HAP-1 (cell line): ENCODE measurements around the gene ST6GAL1.
A peak's percentile ranks its signal among the peaks of the same experiment; 100 is the strongest.
"Not testable (repeated sequence)": the region's sequence is repeated elsewhere in the genome, so short reads cannot be mapped to it uniquely, and the experiment has no call there.

Experiments used
- DNase-seq, 2 experiments: peaks; one replicate each; pipeline ENCODE4 v3.0.0-alpha.2; 2016 to 2020; ENCODE audit warnings: low spot score in 2 of 2
- H3K27me3 ChIP-seq: fragments of 250-450 bp; sonication (Bioruptor Pico); 2 replicates; pipeline ENCODE4 v1.5.1; 2020; ENCODE audit warnings: low read depth, mild to moderate bottlenecking, moderate library complexity
- H3K36me3 ChIP-seq: fragments of 250-450 bp; sonication (Bioruptor Pico); replicated peaks from 2 replicates; pipeline ENCODE4 v1.5.1; 2020; ENCODE audit warnings: mild to moderate bottlenecking
- H3K4me1 ChIP-seq: fragments of 250-450 bp; sonication (Bioruptor Pico); 2 replicates; pipeline ENCODE4 v1.5.1; 2020; ENCODE audit warnings: mild to moderate bottlenecking
- H3K4me3 ChIP-seq: fragments of 250-450 bp; sonication (Bioruptor Pico); 2 replicates; pipeline ENCODE4 v1.5.1; 2020; ENCODE audit warnings: mild to moderate bottlenecking, moderate library complexity
- H3K9me3 ChIP-seq: fragments of 250-450 bp; sonication (Bioruptor Pico); 2 replicates; pipeline ENCODE4 v1.5.1; 2020; ENCODE audit warnings: mild to moderate bottlenecking, moderate library complexity
- in situ Hi-C: fragments of 300-500 bp; cut with MboI; formaldehyde crosslinking; loops from 3 replicates; pipeline ENCODE4 v1.14.3; 2020; ENCODE audit warnings: low sequenced_read_pairs, inconsistent platforms, mixed read lengths

Gene ST6GAL1

DNA sequence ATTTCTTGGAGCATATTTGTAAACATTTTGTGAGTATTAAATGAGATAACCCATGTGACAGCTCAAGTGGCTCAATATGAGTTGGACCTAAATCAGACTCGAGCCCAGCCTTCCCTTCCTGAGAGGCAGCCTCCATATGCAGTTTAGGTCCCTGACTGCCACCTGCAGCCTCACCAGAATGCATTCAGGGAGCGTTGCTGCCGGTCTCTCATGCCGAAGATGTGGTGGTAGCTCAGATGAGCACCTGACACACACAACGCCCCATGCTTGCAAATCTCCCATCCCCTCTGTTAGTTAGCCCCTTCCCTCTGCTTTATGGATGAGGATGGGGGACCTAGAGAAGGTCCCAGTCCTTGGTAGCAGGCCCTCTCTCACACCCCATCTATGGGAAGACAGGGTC lies 9.2 kb downstream of the ST6GAL1 start:
- DNase-seq = no peak
- in situ Hi-C loops = loop anchor here (10.0 kb wide), 1 partner anchor 55 kb away; no protein-coding TSS in a partner anchor
- Histone ChIP-seq H3K27me3 (no peaks in the 10 kb centered on the region), H3K36me3 (peaks cover 38% of the 10 kb centered on the region), H3K4me1 (peaks cover 25% of the 10 kb centered on the region), H3K4me3 (no peak overlapping the region), H3K9me3 (no peaks in the 10 kb centered on the region)

DNA sequence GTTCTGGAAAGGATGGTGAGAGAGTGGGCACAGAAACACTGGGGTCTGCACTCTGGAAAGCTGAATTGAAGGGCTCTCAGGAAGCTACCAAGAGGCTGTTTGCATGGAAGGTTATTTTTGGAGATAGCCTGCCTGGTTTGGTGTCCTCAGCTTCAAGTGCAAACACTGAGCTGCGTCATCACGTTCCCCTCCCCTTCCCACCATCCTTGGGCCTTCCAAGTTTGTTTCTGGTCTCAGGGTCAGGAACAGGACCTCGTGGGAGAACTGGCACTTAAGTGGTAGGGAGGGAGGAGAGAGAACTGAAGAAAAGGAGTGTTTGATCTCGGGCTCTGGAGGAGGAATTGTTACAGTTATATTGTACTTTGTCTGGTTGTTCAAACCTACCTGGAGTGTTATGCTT lies 10.6 kb downstream of the ST6GAL1 start:
- H3K9me3 ChIP-seq = no peaks in the 10 kb centered on the region
- H3K4me1 ChIP-seq = peaks cover 20% of the 10 kb centered on the region
- no peak overlapping the region for H3K4me3 ChIP-seq
- H3K36me3 ChIP-seq = peaks cover 36% of the 10 kb centered on the region
- DNase-seq = no peak
- in situ Hi-C loops = no loop called here
- H3K27me3 ChIP-seq = no peaks in the 10 kb centered on the region

DNA sequence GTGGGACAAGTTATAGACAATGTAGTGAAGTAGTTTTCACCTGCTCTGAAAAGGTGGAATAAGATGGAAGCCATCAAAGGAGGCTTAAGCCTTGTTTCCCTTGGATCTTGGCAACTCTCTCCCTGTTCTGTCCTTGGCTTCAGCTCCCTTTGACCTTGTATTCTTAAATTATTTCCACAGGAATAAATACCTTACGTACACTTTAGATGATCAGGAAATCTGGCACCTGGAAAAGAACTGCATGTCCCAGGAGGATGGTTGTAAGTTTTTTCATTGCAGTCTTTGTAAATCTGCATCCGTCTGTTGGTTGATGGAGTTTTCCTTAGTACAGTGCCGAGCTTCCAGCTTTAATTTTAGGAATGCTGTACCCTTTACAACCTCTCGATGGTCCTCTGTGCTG lies 11.8 kb downstream of the ST6GAL1 start:
- DNase-seq = no peak
- Histone ChIP-seq H3K9me3 (no peaks in the 10 kb centered on the region), H3K4me3 (no peak overlapping the region), H3K4me1 (peaks cover 16% of the 10 kb centered on the region), H3K36me3 (peaks cover 35% of the 10 kb centered on the region), H3K27me3 (no peaks in the 10 kb centered on the region)
- in situ Hi-C loops = no loop called here

DNA sequence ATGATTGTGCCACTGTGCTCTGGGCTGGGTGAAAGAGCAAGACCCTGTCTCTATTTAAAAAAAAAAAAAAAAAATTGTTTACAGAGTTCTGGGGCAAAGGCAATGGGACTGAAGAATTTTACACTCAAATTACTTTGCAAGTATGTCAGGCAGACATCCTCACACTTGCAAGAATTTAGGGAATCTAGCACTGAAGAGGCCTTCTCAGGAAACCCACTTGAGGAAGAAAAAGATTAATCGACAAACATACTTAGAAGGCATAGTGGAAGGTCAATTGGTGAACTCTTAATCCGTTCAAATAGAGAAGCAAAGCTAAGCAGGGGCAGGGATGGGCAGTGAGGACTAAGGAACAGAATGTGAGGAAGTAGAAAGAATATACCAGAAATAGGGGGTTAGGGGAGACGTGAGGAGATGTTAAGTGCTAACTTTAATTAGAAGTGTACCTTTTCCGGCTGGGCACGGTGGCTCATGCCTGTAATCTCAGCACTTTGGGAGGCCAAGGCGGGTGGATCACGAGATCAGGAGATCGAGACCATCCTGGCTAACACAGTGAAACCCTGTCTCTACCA lies 15.0 kb downstream of the ST6GAL1 start:
- H3K36me3 ChIP-seq = peaks cover 47% of the 10 kb centered on the region
- H3K9me3 ChIP-seq = no peaks in the 10 kb centered on the region
- no peak overlapping the region for H3K4me3 ChIP-seq
- H3K27me3 ChIP-seq = no peaks in the 10 kb centered on the region
- in situ Hi-C loops = no loop called here
- H3K4me1 ChIP-seq = no peaks in the 10 kb centered on the region
- no peak for DNase-seq

DNA sequence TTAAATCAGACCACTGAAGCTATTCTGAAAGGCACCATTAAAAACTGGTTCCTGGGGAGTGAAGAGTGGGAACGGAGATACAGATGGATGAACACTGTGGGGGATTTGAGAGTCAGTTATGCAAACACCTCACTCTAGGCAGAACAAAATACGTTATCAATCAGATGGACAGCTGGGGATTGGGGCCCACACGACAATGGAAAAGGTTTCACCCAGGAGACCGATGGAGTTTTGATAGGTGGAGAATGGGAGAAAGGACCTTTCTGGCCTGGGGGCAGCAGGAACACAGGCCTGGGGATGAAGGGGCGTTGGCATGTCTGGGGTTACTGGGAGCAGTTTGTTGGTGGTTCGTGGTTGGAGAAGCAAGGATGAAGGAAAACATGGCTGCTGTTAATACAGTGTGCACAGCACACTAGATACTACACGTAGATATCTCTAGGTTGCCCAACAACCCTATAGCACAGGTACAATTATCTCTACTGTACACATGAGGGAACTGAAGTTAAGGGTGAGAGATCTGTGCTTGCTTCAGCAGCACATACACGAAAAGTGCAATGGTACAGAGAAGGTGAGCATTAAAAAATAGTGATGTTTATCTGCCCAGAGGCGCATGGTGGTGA lies 16.5 kb downstream of the ST6GAL1 start:
- peaks cover 49% of the 10 kb centered on the region for H3K36me3 ChIP-seq
- no peaks in the 10 kb centered on the region for H3K27me3 ChIP-seq
- in situ Hi-C loops = no loop called here
- no peaks in the 10 kb centered on the region for H3K4me1 ChIP-seq
- H3K4me3 ChIP-seq = no peak overlapping the region
- no peak for DNase-seq
- H3K9me3 ChIP-seq = 0 out of 2 replicates have a peak, but pooled peaks cover 2% of the 10 kb centered on the region

DNA sequence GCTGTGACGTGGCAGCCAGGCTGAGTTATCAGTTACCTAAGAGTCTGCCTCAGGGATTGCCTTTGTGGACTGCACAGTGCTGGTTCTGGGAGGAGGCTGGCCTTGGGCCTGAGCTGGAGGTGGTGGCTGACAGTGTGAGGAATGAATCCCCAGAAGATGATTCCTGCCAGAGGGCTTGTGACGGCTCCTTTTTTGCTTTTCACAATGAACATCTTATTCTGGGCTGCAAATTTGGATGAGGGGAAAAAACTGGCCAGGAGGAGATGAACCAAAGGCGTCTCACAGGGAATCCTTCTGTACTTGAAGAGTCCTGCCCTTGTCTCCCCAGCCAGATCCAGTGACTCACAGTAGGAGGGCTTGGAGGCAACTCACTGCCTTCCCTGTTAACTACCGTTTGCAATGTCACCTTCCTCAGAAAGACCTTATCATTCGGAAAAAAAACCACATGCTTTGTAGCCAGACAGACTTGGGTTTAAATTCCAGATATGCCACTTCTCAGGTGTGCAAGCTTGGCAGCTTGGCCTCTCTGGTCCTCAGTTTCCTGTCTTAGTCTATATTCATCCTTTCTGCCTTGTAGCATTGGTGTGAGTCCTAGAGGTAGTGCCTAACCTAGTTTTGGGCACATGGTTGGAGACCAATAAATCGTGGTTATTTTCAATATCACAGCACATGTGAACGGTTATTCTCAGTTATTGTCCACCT lies 19.1 kb downstream of the ST6GAL1 start:
- Histone ChIP-seq H3K27me3 (no peaks in the 10 kb centered on the region), H3K4me3 (no peak overlapping the region), H3K36me3 (peaks cover 31% of the 10 kb centered on the region), H3K4me1 (peaks cover 6% of the 10 kb centered on the region), H3K9me3 (0 out of 2 replicates have a peak, but pooled peaks cover 2% of the 10 kb centered on the region)
- in situ Hi-C loops = no loop called here
- no peak for DNase-seq

DNA sequence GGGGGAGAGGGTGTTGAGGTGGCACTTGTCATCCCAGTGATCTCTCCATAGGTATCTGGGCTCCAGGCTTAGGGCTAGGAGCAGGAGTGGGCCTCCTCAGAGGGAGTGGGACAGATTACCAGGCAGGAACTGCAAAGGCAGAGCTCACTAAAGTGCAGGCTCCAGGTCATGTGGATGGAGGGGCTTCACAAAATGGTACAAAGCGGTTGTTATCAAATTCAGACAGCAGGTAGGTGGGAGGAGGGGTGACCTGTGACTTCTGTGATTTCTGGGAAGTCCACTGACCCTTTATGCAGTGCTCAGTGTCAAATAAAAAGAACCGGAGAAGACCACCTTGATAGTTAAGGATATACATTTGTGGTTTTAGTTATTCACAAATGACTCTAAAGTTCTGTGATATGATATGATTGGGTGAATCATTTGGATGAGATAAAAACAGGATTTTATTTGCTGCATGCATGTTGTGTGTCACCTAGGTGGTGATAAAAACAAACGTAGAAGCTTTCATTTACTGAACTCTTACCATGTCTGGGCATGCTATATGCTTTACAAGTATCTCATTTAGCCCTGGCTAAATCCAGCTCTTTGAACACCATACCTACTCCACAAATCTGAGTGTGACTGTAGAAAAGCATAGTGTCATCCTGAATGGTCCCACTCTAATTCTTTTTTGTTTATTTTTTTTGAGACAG lies 20.2 kb downstream of the ST6GAL1 start:
- peaks cover 22% of the 10 kb centered on the region for H3K36me3 ChIP-seq

DNA sequence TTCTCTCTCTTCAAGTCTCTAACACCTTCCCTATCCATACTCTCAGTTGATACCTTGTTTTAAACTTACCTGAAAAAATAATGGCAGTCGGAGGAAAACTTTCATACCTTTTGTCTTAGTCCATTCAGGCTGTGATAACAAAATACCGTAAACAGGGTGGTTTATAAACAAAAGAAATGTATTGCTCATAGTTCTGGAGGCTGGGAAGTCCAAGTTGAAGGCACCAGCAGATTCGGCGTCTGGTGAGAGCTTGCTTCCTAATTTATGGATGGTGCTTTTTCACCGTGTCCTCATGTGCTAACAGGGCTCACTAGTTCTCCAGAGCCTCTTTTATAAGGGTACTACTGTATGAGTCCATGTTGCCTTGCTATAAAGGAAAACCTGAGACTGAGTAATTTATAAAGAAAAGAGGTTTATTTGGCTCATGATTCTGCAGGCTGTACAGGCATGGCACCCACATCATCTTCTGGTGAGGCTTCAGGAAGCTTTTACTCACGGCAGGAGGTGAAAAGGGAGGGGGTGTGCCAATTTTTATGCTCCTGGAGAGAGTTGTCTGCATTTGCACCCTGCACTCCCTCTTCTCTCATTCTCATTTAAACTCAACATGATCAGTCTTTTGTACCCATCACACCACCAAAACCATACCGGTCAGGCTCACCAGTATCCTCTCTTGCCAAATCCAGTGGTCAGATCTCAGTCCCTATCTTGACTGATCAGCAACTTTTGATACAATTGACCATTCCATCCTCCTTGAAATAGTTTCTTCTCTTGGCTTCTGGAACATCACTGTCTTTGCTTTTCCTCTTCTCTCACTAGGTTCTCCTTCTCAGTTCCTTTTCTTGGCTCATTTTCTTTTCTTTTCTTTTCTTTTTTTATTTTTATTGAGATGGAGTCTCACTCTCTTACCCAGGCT lies 21.6 kb downstream of the ST6GAL1 start:
- peaks cover 22% of the 10 kb centered on the region for H3K36me3 ChIP-seq
- in situ Hi-C loops = no loop called here
- no peak overlapping the region for H3K4me3 ChIP-seq
- no peak for DNase-seq
- H3K9me3 ChIP-seq = 0 out of 2 replicates have a peak, but pooled peaks cover 2% of the 10 kb centered on the region
- peaks cover 11% of the 10 kb centered on the region for H3K4me1 ChIP-seq
- no peaks in the 10 kb centered on the region for H3K27me3 ChIP-seq

More for the DNA sequence above, 20.2 kb downstream of the ST6GAL1 start:
- peaks cover 9% of the 10 kb centered on the region for H3K4me1 ChIP-seq
- H3K27me3 ChIP-seq = no peaks in the 10 kb centered on the region
- no peak overlapping the region for H3K4me3 ChIP-seq
- no peak for DNase-seq
- 0 out of 2 replicates have a peak, but pooled peaks cover 2% of the 10 kb centered on the region for H3K9me3 ChIP-seq
- in situ Hi-C loops = no loop called here

DNA sequence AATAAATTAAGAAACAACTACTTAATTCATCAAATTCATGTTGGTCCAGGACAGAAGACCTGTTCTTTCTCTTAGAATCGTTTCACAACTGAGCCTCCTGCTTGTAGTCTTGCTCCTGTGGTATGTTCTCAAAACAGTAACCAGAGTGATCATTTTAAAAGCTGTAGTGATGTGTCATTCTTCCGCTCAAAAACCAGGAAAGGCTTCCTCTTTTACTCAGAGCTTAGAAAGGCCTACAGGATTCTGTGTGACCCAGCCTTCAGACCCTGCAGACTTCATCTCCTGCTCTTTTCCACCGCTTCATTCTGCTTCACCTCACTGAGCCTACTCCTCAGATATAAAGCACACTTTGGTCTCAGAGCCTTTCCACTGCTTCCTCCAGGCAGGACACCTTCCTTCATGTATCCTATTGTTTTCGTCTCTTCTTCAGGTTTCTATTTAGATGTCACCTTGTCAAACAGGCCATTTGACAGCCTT lies 22.7 kb downstream of the ST6GAL1 start:
- H3K4me3 ChIP-seq = no peak overlapping the region
- in situ Hi-C loops = no loop called here

DNA sequence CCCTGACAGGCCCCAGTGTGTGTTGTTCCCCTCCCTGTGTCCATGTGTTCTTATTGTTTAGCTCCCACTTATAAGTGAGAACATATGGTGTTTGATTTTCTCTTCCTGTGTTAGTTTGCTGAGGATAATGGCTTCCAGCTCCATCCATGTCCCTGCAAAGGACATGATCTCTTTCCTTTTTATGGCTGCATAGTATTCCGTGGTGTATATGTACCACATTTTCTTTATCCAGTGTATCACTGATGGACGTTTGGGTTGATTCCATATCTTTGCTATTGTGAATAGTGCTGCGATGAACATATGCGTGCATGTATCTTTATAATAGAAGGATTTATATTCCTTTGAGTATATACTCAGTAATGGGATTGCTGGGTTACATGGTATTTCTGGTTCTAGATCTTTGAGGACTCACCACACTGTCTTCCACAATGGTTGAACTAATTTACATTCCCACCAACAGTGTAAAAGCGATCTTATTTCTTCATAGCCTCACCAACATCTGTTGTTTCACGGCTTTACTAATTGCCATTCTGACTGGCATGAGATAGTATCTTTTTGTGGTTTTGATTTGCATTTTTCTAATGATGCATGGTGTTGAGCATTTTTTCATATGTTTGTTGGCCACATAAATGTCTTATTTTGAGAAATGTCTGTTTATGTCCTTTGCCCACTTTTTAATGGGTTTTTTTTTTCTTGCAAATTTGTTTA lies 23.8 kb downstream of the ST6GAL1 start:
- peaks cover 11% of the 10 kb centered on the region for H3K36me3 ChIP-seq
- H3K4me3 ChIP-seq, H3K27me3 ChIP-seq, H3K9me3 ChIP-seq, in situ Hi-C loops: not testable (repeated sequence)
- peak in 1 of 2 experiments; percentile 20 for DNase-seq
- H3K4me1 ChIP-seq = peaks cover 11% of the 10 kb centered on the region

More for the DNA sequence above, 22.7 kb downstream of the ST6GAL1 start:
- Histone ChIP-seq H3K27me3 (no peaks in the 10 kb centered on the region), H3K36me3 (peaks cover 17% of the 10 kb centered on the region), H3K4me1 (peaks cover 11% of the 10 kb centered on the region), H3K9me3 (0 out of 2 replicates have a peak, but pooled peaks cover 2% of the 10 kb centered on the region)
- no peak for DNase-seq

DNA sequence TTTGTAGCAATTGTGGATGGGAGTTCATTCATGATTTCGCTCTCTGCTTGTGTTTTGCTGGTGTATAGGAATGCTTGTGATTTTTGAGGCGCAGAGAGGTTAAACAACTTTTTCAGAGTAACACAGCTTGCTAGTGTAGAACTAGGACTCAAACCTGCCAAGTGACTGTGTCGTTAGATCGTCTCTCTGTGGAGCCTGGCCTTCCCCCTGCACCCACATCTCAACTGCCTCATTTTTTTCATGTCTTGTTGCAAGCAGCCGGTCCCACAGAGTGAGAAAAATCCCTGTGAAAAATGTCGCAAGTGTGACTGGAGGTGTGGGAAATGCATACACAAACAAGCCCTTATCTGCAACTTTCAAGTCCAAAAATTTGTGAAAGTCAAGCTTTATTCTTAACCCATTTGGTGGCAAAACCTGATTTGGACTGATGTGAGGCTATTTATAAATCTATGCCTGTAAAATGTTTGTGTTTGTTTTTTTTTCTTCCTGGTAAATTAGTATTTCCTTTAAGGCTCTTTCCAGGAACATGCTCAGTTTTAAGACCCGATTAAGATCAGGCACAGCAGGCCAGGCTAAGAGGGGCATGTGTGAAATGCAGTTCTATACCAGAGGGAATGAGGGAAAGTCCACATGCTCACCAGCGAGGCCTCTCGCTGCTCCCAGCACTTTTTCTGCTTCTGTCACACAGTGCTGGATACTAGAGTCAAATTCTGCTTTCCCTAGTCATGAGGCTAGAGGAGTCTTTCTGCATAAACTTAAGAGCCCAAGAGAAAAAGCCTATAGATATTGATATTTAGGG lies 25.8 kb downstream of the ST6GAL1 start:
- in situ Hi-C loops = no loop called here
- no peak for DNase-seq
- Histone ChIP-seq H3K27me3 (no peaks in the 10 kb centered on the region), H3K4me3 (no peak overlapping the region), H3K9me3 (0 out of 2 replicates have a peak, but pooled peaks cover 2% of the 10 kb centered on the region), H3K4me1 (peaks cover 11% of the 10 kb centered on the region), H3K36me3 (peaks cover 8% of the 10 kb centered on the region)
